NCI-H748 (cell line): Measurements from ENCODE around the gene EGFL8.
"Not testable (repeated sequence)": the region's sequence is repeated elsewhere in the genome, so short reads cannot be mapped to it uniquely, and the experiment has no call there.

Experiments
- DNase-seq: peaks from one replicate; lab custom pipeline; 2025; ENCODE audit not compliant: unreplicated experiment; lab: John Stamatoyannopoulos, UW

EGFL8 gene

GRCh38 chr6:32194825-32195651 is 30.6 kb downstream of the EGFL8 start:
- peak; percentile 51 for DNase-seq

GRCh38 chr6:32195652-32195901 is 31.2 kb downstream of the EGFL8 start:
- peak; percentile 100 for DNase-seq

GRCh38 chr6:32195902-32196681 is 31.7 kb downstream of the EGFL8 start:
- DNase-seq, result peak; percentile 99

GRCh38 chr6:32196682-32197616 is 32.6 kb downstream of the EGFL8 start:
- peak; percentile 75 for DNase-seq

- DNase-seq, result no peak
These were observed 33.9 kb downstream of the EGFL8 start for GRCh38 chr6:32198345-32198696.

GRCh38 chr6:32198866-32199265 is 34.5 kb downstream of the EGFL8 start:
- DNase-seq, result no peak

GRCh38 chr6:32200711-32201475 is 36.5 kb downstream of the EGFL8 start:
- no peak for DNase-seq

GRCh38 chr6:32202186-32202585 is 37.8 kb downstream of the EGFL8 start:
- no peak for DNase-seq

GRCh38 chr6:32203426-32204267 is 39.3 kb downstream of the EGFL8 start:
- DNase-seq, result no peak

GRCh38 chr6:32204268-32204715 is 39.9 kb downstream of the EGFL8 start:
- no peak for DNase-seq

- no peak for DNase-seq
These were observed 44.6 kb downstream of the EGFL8 start for GRCh38 chr6:32208996-32209395.

- DNase-seq, result no peak
These were observed 45.8 kb downstream of the EGFL8 start for GRCh38 chr6:32210191-32210601.

- DNase-seq, result not testable (repeated sequence)
These were observed 47.0 kb downstream of the EGFL8 start for GRCh38 chr6:32211432-32211831.

GRCh38 chr6:32212076-32212760 is 47.8 kb downstream of the EGFL8 start:
- no peak for DNase-seq

- no peak for DNase-seq
These were observed 49.3 kb downstream of the EGFL8 start for GRCh38 chr6:32213649-32214048.

- no peak for DNase-seq
These were observed 49.7 kb downstream of the EGFL8 start for GRCh38 chr6:32214126-32214525.

- no peak for DNase-seq
These were observed 51.2 kb downstream of the EGFL8 start for GRCh38 chr6:32215617-32216016.

- DNase-seq, result no peak
These were observed 51.9 kb downstream of the EGFL8 start for GRCh38 chr6:32216285-32216684.

GRCh38 chr6:32216998-32217397 is 52.6 kb downstream of the EGFL8 start:
- DNase-seq, result no peak
